ENCODE data around the gene CSF1R.

CSF1R gene

GRCh38 chr5:150022158-150022531, 64.2 kb downstream of the CSF1R start:
- no peak for DNase-seq

- DNase-seq = no peak
These were observed 64.7 kb downstream of the CSF1R start for GRCh38 chr5:150021491-150022157.

GRCh38 chr5:150020249-150020648, 66.1 kb downstream of the CSF1R start:
- no peak for DNase-seq

GRCh38 chr5:150017226-150018005, 68.9 kb downstream of the CSF1R start:
- no peak for DNase-seq

- DNase-seq = no peak
These were observed 69.8 kb downstream of the CSF1R start for GRCh38 chr5:150016537-150016936.

- no peak for DNase-seq
These were observed 70.9 kb downstream of the CSF1R start for GRCh38 chr5:150015415-150015814.

- DNase-seq = no peak
These were observed 71.9 kb downstream of the CSF1R start for GRCh38 chr5:150014456-150014855.

GRCh38 chr5:150013931-150014330, 72.4 kb downstream of the CSF1R start:
- no peak for DNase-seq

GRCh38 chr5:150009671-150010387, 76.5 kb downstream of the CSF1R start:
- no peak for DNase-seq

GRCh38 chr5:150007050-150007449, 79.3 kb downstream of the CSF1R start:
- no peak for DNase-seq

GRCh38 chr5:150006318-150006717, 80.0 kb downstream of the CSF1R start:
- DNase-seq = no peak
